NCI-H2196 treated with DMSO at 0.1 percent for 48 hours (cell line): ENCODE measurements around the gene ZC3H4.
"Not testable (repeated sequence)": the region's sequence is repeated elsewhere in the genome, so short reads cannot be mapped to it uniquely, and the experiment has no call there.

Experiments used
- DNase-seq: peaks from one replicate; lab custom pipeline; 2025; ENCODE audit not compliant: unreplicated experiment; lab: John Stamatoyannopoulos, UW

Gene ZC3H4

DNA sequence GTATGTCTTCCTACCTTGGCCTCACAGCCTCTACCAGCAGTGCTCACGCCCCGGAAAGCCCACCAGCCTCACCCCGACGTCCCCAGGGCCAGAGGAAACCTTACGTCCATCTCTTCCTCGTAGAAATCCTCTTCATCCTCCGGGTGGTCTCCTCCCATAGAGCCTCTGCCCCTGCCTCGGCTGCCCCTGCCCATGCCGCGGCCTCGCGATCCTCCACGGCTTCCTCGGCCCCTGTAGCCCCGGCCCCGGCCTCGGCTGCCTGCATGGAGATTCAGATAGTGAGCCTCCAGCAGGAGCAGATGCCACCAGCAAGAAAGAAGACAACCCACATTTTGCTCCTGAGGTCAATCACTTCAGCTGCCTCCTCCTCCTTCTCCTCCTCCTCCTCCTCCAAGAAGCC lies 27.3 kb downstream of the ZC3H4 start:
- DNase-seq = no peak

DNA sequence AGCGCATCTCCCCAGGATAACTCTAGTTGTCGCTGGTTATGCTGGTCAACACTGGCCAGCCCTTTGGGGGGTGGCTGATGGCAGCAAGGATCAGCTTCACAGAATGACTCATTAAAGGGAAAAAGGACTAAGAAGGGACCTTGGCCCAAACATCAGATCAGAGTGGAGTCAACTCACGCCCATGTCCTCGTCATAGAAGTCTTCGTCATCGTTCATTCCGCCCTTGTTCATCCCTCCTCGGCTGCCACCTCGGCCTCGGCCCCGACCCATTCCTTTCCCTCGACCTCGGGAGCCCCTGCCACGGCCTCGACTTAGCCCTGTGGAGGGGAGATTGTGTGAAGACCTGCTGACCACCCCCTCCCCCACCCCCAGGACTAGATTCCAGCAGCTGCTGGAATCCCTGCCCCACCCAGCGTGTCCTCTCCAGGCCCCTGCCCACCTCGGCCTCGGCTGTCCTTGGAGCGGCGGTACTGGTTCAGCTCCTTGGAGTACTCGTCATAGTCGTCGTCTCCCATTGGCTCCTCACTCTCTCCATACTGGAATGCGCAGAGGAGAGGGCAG lies 28.6 kb downstream of the ZC3H4 start:
- DNase-seq = no peak

DNA sequence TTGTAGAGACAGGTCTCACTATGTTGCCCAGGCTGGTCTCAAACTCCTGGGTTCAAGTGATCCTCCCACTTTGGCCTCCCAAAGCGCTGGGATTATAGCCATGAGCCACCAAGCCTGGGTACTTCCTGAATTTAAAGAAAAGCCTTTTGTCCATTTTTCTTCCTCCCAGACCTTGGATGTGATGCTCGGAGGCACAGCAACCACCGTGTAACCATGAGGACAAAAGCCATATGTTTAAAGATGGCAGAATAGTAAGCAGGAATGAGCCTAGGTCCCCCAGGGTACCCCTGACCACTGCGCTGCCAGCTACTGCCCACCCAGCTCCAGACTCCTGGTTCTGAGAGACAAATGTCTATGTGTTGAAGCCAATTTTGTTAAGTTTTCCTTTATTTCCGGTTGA lies 31.1 kb downstream of the ZC3H4 start:
- DNase-seq = no peak

DNA sequence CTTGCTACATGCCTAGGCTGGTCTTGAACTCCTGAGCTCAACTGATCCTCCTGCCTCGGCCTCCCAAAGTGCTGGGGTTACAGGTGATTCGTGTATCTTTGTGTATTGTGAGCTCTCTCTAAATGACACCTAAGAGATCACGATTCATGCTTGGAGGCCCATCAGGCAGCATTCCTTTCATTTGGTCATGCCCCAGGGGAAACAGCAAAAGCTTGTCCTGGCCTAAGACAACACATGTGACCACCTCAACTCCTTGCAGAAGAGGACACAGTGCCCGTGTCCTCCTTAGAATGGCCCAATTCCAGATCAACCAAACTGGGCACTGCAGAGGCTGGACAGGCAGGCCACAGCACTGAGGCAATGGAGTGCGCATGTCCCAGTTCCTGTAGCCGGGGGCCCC lies 32.5 kb downstream of the ZC3H4 start:
- no peak for DNase-seq

DNA sequence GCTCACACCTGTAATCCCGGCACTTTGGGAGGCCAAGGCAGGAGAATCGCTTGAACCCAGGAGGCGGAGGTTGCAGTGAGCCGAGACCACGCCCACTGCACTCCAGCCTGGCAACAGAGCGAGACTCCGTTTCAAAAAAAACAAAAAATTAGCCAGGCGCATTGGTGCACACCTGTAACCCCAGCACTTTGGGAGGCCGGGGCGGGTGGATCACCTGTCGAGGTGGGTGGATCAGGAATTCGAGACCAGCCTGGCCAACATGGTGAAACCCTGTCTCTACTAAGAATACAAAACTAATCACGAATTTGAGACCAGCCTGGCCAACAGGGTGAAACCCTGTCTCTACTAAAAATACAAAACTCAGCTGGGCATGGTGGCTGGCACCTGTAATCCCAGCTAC lies 35.2 kb downstream of the ZC3H4 start:
- not testable (repeated sequence) for DNase-seq

DNA sequence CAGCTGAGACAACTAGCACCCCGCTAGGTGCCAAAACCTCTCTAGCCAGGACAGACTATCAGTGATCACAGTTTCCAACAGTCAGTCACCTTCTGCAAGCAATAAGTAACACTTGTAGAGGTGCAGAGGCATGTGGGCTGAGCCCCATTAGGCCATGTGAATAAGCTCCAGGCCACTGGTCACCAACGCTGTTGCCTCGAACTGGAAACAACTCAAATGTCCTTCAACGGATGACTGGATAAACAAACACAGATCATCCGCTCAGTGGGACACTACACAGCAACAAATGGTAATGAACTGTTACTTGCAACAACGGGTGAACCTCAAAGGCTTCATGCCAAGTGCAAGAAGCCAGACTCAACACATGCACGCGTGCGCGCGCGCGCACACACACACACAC lies 37.6 kb downstream of the ZC3H4 start:
- no peak for DNase-seq

DNA sequence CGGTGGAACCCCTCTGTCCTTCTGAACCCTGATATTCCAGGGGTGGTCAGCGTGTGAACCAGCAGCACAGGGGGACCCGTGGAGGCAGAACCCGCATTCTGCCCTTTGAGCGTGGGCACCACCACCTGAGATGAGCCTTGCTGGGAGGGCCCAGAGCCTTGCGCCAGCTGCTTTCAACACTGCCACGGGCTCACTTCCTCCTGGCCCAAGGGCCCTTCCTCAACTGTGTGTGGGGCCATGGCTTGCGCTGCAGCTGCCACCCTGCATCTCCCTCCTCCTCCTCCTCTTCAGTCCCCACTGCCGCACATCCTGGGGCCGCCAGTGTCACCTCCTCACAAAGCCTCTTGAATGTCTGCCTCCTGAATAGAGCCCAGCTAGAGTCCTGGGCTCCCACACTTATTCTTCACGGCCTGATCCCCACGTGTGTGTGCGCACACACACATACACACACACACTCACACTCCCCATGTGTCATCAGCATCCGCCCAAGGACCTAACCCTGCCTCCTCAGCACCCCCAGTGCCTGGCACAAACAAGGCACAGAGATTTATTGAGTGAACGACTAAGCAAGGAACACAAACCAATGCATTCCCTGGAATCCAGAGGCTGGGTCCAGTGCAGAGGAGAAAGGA lies 38.3 kb downstream of the ZC3H4 start:
- DNase-seq = no peak

DNA sequence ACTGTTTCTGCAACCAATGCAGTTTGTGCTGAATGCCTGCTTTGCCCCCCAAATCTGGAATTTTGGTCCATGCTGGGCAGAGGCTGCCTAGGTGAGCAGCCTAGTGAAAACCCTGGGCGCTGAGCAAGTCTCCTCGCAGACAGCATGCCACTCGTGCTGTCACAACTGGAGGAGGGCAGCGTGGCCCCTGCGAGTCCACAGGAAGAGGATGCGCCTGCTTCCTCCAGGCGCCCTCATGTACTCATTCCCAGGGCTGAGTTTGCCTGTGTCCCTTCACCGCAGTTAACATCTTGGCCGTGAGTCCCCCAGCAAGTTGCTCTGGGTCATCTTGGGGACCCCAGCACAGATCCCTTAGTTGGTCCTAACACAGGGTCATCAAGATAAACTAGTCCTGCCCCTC lies 39.0 kb downstream of the ZC3H4 start:
- DNase-seq = no peak

DNA sequence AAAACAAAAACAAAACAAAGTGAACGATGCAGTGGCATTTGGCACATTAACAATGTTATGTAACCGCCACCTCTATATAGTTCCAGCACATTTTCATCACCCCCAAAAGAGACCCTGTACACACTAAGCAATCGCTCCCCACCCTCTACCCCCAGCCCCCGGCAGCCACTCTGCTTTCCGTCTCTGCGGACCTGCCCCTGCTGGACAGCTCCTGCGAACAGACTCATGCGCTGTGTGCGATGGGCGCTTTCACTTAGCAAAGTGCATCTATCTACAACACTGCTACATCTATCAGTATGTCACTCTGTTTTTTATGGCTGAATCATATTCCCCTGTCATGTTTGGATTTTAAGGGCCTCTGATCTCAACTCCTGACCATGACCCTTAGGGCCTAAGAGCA lies 40.0 kb downstream of the ZC3H4 start:
- DNase-seq = no peak

DNA sequence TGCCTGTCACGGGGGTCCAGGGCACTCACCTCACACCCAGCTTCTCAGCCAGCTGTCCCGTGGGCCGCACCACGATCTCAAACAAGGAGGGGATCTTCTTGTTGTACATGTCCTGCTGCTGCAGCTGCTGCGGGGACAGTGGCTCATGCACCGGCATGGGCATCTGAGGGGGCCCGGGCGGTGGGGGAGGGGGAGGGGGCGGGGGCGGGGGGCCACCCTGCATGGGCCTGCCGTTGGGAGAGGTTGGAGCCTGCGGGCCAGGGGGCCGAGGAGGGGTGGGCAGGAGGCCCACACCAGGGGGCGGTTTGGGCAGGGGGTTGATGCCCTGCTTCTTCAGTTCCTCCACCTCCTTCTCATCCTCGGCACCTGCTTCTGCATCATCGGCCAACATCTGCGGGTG lies 41.3 kb downstream of the ZC3H4 start:
- no peak for DNase-seq

DNA sequence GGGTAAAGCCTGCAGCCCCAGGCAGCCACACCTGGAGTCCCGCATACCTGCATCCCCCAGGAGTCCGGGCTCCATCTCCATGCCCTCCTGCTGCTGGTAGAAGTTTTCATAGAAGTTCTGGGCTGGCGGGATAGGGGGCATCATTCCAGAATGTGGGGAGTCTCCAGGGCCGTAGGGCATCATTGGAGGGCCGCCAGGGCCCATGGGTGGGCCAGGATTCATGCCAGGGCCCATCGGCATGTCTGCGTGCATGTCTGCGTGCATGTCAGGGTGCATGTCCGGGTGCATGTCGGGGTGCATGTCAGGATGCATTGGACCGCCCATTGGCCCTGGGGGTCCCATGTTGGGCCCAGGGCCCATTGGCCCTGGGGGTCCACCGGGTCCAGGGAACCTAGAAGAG lies 41.8 kb downstream of the ZC3H4 start:
- DNase-seq = no peak

DNA sequence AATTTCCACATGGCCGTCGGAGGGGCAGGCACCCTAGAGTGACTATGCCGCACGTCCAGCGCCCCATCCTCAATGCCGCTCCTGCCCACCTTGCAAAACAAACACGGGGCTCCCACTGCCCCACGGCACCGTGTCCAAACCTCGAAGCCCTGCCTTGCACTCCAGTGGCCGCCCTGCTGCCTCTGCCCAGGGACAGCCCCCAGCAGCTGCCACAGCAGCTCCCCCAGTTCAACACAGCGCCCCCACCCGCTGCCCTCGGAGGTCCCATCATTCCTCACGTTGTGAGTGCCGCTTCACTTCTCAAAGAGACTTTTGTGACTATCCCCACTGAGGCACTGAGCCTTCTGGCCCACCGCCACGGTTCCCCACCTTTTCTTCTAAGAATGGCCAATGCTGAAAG lies 42.8 kb downstream of the ZC3H4 start:
- no peak for DNase-seq

DNA sequence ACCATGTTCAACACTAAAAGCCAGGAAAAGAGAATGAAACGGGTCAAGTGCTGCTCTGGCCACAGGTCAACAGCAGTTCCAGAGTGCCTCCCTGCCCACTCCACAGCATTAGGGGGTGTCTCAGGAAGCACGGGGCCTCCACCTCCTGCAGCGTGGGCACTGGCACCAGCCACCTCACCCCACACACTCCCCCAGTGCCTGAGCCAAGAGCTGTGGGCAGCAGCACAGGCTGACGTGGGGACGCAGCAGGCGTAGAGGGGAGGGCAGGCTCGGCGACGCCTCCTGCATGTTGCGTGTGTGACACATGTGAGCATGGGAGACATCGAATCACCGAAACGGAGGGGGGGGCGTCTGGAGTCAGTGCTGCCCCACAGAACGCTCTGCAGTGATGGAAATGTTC lies 43.8 kb downstream of the ZC3H4 start:
- no peak for DNase-seq

DNA sequence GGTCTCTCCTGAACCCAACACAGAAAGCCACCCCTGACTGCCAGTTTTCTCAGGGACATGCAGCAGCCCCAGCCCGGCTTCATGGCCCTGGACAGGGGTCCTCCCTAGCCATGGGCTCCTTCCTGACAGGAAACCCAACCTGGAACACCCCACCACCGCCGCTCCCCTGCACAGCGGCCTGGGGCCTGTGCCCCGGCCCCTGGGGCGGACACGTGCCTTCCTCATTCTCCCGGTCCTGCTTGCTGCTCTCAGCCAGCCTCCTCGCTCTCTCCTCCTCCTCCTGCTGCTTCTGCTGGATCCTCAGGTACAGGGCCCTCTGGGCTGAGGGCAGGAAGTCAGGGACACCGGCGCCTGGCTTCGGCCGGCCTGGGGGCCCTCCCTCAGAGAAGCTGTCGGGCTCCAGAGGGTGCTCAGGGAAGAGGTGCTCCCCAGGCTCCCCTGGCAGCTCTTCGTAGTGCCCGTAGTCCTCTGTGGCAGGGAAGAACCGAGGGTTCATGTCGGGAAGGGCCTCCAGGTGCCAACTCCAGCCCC lies 44.6 kb downstream of the ZC3H4 start:
- no peak for DNase-seq

DNA sequence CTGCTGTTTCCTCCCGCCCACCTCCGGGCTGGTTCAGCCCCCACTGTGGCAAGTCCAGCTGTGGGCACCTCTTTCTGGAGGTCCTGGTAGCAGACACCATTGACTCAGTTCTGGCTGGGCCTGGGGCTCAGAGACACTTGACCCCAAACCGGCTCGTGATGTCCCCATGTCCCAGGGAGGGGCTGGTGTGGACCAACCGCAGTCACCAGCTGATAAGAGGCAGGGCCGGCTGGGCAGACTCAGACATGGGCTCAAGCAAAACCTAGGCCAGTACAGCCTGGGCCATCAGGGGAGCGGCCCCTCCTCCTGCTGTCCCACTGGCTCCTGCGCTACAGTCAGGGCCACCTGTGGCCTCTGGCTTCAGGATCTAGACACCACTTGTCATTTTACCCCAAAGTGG lies 45.3 kb downstream of the ZC3H4 start:
- DNase-seq = no peak

DNA sequence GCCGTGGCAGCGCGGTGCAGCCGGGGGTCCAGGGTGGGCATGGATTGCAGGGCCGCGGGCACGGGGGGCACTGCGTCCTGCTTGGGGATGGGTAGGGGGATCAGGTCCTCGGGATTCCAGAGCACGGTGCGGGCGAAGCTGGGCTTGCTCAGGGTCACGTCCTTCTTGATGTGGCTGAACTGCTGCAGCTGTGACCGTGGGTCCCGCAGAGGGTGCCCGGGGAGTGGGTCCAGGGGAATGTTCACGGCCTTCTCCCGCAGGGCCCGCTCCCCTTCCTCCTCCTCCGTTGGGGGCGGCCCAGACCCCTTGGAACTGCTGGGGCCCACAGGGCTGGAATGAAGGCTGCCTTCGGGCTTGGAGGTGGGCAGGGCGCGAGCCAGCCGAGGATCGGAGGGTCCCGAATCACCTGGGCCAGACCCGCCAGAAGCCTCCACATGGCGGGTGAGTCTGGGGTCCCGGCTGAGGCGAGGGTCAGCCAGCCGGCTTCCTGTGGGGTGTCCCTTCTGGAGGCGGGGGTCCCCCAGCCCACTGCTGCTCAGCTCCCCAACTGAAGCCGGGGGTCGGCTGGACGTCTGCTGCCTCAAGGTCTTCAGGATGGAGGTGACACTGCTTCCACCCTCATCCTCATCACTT lies 46.2 kb downstream of the ZC3H4 start:
- no peak for DNase-seq

DNA sequence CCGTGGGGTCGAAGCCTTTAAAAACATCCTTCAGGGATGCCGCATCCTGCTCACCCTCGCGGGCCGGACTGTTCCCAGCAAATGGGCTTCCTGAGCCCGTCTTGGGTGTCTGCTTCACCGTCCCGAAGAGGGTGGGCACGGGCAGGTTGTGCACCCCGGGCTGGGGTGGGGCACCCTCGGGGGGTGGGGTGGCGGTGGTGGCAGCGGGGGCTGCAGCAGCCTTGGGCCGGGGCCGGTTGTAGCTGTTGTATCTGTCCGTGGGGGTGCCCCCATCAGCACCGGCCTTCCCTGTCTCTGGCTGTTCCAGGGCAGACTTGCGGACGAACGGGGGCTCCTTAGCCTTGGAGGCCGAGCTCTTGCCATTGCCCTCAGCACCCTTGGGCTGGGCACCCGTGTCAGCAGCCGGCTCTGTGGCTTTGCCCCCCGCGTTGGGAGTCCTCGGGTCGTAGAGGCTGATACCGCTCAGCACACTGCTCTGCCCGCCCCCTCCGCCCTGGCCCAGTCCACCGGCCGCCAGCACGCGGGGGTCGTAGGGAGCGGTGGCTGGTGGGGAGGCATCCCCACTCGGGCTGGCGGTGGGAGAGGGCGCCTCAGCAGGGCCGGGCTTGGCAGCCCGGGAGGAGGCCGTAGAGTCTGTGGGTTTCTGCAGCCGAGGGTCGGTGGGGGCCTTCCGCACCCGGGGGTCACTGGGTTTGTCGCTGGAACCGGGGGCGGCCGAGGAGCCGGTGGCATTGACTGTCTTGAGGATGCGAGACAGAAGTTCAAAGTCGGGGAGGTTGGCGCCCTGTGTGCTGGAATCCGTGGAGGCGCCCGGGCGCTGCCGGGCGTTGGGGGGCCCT lies 47.0 kb downstream of the ZC3H4 start:
- no peak for DNase-seq

DNA sequence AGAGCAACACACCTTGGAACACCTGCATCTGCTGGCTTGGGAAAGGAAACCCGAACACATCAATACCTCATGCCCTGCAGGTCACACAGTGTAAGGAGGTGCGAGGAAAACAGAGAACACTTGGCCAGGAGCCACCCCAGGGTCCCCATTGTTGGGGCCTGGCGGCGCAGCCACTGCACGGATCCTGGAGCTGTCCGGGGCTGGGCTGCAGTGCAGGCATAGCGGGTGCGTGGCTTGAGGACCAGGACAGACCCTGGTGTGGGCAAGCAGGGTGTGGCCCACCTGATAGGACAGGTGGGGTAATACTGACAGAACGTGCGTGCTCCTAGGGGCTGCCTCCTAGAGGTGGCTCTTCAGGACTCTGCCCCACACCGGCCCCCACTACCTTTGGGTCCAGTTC lies 48.3 kb downstream of the ZC3H4 start:
- no peak for DNase-seq

DNA sequence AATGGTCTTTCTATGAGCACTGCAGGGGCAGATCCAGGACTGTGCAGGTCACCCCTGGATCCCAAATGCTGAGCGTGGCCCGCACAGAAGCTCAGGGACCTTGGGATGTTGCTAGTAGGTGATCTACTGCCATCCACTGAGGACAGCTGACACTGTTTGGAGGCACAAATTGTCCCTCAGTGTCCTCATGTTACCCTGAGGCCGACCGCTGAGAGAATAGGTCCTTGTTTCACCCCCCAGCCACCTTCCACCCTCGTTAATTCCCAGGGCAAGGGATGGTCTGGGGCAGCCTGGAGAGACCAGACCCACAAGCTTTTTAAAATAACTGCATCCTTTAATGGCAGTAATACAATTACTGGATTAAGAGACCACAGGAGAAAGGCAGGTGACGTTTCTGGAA lies 49.7 kb downstream of the ZC3H4 start:
- no peak for DNase-seq

DNA sequence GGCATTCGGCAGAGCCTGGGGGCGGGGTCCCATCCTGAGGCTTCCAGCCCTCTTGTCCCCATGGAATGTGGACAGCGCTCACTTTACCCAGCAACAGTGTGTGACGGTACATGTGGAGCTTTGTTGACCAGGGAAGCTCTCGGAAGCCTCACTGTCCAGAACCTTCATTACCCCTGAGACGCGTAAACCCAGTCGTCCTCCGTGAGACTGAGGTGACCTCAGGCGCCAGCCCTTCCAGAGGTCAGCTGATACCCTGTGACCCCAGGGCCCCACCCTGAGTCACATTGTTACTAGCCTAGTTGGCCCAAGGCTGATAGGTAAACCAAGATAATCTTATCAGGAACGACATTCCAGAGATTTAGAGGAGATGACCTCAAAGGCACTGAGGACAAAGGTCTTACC lies 55.0 kb downstream of the ZC3H4 start:
- no peak for DNase-seq

DNA sequence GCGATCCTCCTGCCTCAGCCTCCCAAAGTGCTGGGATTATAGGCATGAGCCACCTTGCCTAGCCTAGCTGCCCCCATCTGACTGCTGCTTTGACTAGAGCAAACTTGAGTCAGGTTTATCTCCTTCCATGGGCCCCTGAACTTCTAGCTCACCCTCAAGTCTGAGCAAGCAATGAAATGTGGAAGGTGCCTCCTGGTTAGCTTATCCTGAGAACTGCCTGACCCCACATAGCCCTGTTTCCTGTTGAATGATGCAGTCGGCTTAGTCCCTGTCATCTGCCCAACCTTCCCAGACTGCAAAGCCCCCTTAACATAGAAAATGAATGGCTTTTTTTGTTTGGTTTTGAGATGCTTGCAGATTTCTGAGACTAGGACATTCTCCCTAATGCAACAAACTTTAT lies 56.2 kb downstream of the ZC3H4 start:
- DNase-seq = no peak

DNA sequence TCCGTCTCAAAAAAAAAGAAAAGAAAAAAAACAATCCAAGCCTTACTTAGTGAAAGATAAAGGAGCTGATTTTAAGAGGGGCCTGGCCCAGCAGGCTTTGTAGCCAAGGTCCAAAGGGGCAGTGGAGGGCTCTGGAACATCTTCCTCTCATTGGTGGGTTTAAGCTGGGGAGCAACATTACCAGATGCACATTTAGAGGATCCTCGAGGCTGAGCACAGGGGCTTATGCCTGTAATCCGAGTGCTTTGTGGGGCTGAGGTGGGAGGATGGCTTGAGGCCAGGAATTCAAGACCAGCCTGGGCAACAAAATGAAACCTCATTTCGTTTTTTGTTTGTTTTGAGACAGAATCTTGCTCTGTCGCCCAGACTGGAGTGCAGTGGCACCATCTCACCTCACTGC lies 57.2 kb downstream of the ZC3H4 start:
- no peak for DNase-seq
